Measurements from ENCODE around the gene EPS8L1.
"Not testable (repeated sequence)": the region's sequence is repeated elsewhere in the genome, so short reads cannot be mapped to it uniquely, and the experiment has no call there.

Gene EPS8L1

DNA sequence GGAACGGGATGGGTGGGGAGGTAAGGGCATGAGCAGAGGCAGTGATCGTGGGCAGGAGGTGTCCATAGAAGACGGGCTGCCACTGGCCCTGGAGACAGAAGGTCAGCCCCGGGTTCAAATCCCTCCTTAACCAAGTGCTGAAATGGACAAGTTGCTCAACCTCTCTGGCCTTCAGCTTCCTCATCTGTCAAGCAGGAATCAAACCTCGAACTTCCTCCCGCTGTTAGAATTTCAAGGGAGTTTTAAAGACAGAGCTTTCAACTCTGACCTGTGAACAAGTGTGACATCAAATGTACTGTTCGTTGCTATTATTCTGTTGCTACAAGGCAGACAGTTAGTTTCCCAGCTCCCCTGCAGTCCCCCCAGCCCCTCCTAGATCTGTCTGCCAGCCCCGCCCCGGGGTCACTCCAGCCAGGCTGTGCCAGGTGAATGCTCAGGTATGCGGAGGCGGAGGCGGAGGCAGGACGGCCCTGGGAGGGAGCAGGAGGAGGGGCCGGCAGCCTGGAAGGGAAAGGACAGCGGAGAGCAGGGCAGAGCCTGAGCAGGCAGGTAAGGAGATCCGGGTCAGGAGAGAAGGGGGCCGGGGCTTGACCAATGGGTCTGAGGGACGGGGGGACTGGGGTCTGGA is at the start of gene EPS8L1:
Gene EPS8L1 (plus strand): TSS at position 499 of the 628 bp plus-strand sequence. CDS start 576 bp downstream, outside the sequence.
- no peak for DNase-seq

DNA sequence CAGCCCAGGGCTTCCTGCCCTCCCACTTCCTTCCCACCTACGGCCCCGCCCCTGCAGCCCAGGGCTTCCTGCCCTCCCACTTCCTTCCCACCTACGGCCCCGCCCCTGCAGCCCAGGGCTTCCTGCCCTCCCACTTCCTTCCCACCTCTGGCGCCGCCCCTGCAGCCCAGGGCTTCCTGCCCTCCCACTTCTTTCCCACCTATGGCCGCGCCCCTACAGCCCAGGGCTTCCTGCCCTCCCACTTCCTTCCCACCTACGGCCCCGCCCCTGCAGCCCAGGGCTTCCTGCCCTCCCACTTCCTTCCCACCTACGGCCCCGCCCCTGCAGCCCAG is 48.6 kb upstream of the EPS8L1 start:
- not testable (repeated sequence) for DNase-seq

DNA sequence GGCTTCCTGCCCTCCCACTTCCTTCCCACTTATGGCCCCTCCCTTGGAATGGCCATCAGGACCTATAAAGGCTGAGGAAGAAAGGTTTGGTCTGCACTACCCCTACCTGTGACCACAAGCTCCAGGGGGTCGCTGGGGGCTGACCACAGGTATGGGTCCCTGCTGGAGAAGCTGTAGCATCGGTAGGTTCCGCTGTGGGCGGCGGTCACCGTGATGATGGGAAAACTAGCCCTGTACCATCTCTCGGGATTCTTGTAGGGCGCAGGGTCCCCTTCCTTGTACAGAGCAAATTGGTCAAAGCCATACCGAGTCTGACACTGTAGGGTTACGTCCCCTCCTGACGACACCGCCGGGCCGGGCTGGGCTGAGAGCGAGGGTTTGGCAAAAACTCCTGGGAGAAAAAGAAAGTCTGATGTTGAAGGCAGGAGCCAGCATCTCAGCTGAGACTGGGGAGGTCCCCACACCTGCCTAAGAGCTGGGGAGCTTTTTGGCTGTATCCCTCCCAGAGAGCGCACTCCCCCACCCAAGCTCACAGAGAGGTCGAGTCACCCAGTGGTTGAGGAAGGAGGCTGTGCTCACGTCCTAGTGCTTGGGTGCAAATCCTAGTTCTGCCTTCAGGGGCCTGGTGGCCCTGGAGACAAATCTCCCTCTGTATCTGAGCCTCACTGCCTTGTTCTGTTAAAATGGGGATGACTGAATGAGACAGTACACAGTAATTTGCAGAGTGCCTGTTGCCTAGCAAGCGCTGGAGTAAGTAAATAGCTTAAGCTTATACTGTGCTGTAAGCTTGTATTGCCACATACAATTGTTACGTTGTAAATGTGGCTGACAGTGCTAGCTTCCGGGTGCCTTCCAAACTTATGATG is 48.0 kb upstream of the EPS8L1 start:
- no peak for DNase-seq

DNA sequence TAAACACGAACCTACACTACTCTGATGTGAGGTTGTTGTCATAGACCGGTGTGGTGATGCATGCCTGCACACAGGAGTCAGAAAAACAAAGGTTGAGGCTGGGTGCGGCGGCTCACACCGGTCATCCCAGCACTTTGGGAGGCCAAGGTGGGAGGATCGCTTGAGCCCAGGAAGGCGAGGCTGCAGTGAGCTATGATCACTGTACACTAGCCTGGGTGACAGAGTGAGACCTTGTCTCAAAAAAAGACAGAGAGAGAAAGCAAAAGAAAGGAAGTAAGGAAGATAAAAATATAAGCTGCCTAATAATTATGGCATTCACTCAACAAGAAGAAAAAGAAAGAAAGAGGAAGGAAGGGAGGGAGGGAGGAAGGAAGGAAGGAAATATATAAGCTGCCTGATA is 46.9 kb upstream of the EPS8L1 start:
- DNase-seq = no peak

DNA sequence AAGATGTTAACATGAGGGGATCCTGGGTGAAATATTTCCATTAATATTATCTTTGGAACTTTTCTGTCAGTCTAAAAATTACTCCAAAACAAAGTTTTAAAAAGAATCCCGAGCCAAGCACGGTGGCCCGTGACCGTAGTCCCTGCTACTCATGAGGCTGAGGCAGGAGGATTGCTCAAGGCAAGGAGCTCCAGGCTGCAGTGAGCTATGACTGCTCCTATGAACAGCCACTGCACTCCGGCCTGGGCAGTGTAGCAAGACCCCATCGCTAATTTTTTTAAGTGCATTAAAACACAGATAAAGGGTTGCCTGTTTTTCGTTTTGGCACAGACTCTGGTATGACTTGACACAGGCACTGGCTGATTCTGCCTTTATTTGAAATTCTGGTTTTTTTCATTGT is 44.5 kb upstream of the EPS8L1 start:
- DNase-seq = no peak

DNA sequence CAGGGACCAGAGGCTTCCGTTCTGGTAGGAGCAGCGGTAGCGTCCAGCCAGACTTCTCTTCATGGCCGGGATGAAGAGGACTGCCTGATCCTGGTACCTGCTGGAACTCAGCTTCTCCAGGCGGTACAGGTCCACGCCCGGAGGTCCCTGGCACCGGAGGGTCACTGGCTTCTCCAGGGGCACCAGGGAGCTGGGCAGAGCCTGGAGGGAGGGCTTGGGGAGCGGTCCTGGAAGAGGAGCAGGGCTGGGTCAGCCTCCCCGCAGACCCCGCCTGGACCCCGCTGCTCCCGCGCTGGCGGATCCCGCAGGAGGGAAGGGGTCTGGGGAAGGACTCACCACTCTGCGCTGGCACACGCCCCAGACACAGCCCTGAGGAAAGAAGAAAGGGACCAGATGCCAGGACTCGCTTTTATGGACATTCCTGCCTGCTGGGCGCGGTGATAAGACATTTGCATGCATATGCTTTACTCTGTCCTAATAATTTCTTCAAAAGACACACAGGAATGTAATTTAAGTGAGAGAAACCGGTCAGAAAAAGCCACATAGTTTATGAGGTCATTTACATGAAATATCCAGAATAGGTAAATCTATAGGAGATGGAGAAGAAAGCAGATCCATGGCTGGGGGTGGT is 43.4 kb upstream of the EPS8L1 start:
- no peak for DNase-seq

DNA sequence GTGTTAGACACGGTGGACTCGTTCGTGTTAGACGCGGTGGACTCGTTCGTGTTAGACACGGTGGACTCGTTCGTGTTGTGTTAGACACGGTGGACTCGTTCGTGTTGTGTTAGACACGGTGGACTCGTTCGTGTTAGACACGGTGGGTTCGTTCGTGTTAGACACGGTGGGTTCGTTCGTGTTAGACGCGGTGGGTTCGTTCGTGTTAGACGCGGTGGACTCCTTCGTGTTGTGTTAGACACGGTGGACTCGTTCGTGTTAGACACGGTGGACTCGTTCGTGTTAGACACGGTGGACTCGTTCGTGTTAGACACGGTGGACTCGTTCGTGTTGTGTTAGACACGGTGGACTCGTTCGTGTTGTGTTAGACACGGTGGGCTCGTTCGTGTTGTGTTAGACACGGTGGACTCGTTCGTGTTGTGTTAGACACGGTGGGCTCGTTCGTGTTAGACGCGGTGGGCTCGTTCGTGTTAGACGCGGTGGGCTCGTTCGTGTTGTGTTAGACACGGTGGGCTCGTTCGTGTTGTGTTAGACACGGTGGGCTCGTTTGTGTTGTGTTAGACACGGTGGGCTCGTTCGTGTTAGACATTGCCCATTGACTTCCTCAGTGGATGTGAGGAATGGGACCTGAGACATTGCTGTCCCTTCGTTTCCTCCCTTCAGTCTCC is 42.6 kb upstream of the EPS8L1 start:
- not testable (repeated sequence) for DNase-seq

DNA sequence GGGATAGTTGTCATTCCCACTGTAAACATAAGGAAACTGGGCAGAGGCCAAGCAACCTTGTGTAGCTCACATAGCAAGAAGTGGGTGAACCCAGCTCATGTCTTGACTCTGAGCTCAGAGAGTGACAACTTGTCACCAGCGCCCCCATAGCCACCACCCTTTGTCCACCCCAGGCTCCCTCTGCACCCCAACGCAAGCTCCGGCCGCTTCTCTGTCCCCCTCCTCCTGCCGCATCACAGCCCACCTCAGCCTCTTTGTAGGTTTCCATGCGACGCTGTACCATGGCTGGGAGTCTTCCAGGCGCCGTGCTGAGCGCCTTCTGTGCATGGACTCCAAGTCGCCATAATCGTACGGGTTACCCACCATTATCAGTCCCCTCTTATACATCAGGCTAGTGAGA is 40.9 kb upstream of the EPS8L1 start:
- DNase-seq = no peak

DNA sequence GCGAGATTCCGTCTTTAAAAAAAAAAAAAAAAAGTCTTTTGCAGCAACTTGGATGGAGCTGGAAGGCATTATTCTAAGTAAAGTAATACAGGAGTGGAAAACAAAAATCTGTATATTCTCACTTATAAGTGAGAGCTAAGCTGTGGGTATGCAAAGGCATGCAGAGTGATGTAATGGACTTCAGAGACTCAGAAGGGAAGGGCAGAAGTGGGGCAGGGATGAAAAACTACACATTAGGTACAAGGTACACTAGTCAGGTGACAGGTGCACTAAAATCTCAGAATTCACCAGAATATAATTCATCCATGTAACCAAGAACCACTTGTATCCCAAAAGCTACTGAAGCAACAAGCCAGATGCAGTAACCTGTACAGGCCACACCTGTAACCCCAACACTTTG is 39.6 kb upstream of the EPS8L1 start:
- no peak for DNase-seq

DNA sequence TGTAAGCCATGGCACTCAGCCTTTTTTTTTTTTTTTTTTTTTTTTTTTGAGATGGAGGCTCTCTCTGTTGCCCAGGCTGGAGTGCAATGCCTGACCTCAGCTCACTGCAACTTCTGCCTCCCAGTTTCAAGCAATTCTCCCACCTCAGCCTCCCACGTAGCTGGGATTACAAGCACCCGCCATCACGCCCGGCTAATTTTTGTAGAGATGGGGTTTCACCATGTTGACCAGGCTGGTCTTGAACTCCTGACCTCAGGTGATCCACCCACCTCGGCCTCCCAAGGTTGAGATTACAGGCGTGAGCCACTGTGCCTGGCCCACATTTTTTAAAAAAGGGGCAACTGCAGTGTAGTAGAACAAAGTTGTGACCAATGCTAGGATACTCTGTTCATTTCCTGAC is 38.1 kb upstream of the EPS8L1 start:
- not testable (repeated sequence) for DNase-seq

DNA sequence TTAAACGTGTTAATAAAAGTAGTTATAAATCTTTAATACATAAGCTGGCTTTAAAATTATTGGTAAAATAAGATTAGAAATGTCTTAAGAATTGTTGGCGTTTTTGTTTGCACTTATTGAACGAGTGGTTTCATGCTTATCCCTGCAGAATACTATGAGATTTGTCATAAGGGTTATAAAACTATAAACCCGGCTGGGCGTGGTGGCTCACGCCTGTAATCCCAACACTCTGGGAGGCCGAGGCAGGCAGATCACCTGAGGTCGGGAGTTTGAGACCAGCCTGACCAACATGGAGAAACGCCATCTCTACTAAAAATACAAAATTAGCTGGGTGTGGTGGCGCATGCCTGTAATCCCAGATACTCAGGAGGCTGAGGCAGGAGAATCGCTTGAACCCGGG is 35.0 kb upstream of the EPS8L1 start:
- DNase-seq = not testable (repeated sequence)

DNA sequence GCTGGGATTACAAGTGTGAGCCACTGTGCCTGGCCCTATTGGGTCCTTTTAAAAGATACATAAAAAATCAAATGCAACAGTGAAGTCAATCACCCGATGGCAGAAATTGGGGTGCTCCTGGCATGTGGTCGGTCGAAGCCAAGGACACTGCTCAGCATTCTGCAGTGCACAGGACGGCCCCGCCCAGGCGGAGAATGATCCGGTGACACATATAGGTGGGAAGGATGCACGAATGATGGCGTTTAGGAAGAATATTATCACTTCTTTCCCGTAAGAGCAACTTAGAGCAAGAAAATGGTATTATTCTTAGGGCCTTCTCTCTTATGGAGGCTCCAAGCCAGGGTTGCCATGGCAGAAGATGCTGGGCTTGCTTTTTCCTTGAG is 34.4 kb upstream of the EPS8L1 start:
- no peak for DNase-seq

DNA sequence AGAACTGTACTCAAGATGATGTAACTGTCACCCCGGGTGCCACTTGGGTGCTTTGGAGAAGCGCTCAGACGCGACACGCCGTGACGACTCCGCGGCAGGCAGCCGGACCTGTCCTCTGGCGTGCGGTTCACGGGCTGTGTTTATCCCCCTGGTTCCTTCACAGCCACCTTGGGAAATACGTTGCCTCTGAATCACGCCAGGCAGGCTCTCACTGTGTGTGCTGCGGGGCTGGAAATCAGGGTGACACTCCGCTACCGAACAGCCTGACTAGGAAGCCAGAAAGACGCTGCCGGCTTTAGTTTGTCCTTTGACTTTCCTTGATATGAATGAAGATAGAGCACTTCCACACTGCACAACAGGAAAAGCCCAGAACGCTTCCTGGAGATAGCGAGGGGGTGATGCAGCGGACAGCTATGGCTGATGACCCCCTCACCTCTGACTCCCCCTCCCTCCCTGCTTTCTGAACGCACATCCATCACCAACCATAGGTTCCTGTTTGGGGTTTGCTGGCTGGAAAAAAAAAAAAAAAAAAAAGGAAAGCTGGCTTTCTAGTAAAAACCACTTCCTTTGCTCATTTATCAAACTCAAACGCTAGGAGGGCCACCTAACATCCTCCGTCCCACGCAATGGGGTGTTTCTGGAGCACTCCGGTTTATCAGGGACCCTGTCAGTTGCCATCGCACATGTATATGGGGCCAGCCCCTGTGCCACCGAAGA is 33.9 kb upstream of the EPS8L1 start:
- no peak for DNase-seq

DNA sequence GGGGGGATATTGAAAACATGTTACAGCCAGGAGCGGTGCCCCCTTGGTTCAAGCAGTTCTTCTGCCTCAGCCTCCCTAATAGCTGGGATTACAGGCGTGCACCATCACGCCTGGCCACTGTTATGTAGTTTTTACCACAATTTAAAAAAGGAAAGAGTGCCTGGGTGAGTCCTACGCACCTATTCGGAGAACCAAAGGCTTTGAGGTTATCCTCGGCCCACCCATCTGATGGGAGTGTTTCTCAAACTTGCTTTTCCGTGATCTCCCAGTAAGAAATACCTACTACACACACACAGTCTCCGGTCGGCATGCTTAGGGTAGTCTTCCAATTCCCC is 33.4 kb upstream of the EPS8L1 start:
- no peak for DNase-seq

DNA sequence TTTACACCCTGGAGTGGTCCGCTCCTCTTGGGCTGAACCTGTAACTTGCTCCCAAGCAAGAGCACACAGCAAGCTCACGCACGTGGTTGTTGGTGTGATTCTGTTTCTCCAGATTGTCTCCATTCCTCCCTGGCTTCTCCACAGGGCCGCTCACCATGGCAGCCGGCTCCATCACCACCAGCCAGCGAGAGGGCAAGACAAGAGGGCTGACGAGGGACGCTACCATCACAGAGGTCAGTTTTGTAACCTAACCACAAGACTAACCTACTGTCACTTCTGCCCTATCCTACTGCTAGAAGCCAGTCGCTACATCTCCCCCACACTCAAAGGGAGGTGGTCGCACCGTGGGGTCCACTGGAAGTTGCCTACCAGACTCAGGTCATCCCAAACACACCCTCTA is 33.0 kb upstream of the EPS8L1 start:
- DNase-seq = no peak

DNA sequence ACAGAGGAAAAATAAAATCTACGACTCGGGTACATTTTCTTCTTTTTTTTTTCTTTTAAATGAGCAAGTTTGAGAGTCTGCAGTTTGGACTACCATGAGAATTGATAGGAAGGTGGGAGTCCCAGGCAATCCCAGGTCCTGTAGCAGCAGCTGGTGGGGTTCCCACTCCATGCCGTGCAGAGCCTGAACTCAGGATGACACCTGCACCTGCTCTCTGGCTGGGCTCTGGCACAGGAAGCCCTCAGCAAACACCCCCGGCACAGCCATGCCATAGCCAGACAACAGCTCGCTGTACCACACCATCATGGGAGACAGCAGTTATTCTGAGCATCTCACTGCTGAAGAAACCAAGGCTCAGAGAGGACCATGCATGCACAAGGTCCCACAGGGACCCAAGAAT is 31.4 kb upstream of the EPS8L1 start:
- no peak for DNase-seq

DNA sequence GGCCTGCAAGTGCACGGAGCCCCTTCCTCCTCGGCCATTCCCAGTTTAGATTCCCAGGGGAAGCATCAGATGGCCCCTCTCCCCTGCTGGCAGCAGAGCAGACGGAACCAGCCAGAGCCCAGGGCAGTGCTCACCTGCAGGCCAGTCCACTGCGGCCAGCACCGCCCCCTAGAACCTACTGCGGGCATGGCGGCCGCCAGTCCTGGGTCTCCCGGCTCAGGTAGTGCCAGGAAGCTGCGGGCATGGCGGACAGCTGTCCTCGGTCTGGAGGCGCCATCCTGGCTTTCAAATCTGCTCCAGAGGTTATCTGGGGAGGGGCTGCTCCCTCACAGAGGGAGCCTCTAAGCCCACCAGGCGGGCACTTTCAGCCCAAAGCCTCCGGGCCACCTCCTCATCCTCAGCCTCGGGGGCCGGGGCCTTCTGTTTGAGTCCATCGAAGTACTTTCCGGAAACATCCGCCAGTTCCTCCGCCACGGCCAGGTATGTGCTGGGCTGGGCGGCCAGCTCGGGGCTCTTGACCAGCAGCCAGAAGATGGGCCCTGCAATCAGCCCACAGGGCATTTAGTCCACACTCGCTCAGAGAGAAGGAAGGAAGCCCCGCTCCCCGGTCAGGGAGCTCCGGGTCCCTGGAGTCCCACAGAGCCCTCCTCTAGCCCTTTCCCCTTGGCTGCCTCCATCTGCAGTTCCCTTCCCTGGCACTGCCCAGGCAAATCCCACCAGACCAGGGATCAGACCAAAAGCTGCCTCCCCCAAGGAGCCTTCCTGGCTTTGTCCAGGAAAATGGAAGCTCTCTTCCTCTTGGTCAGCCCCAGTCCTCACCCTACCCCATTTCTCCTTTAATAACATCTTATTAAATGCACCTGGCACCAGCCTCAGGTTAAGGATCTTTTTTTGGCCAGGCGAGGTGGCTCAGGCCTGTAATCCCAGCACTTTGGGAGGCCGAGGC is 30.6 kb upstream of the EPS8L1 start:
- DNase-seq = no peak

DNA sequence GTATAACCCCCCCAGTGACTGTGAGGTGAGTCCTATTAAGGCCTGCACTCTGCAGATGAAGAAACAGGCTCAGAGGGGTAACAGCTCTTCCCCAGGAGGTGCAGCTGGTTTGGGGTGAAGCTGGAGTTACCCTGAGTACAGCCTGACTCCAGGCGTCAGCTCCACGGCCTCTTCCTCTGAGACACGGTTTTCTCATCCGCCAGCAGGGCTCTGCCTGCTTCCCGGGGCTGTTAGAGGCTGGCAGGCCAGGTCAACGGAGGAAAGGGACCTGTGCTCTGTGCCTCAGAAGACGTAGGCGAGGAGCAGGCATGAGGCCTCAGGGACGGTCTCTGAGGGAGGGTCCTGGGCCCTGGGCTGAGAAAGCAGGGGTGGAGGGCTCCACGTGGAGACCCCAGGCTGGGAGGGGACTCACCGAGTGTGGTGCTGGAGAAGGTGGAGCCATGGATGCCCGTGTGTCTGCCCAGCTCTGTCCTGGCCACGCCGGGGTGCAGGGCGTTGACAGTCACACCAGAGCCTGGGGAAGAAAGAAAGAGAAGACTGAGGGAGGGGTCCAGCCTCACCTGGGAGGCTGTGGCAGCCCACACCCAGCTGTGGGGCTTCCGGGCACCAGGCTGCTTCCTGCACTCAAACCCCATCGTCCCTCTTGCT is 28.6 kb upstream of the EPS8L1 start:
- no peak for DNase-seq

DNA sequence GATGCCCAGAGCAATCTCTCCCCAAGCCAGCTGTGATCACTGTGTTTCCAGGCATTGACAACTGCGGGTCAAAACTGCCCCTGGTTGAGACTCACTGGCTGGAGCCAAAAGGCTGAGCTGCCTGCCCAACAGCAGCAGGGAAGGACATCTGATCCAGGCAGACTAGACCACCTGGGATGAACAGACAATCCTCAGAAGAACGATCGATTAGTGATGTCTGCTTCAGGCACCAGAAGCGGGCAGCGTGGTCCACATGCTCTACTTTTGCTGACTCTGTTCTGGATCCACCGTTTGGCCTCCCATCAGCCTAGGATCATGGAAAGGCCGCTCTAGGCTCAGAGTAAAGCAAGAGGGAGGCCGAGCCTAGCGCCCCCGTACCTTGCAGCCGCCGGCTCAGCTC is 27.7 kb upstream of the EPS8L1 start:
- DNase-seq = no peak

DNA sequence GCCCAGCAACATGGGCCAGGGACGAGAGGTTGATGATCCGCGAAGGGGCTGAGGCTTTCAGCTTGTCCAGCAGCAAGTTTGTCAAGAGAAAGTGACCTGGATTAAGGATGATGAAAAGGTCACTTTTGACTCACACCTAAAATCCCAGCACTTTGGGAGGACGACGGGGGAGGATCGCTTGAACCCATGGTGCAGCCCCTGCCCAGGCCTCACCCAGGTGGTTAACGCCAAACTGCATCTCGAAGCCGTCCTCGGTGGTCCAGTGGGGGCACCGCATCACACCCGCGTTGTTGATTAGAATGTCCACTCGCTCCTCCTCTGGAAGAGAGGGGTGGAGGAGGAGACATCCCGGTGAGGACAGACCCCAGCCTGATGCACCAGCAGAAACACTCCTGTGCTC is 27.2 kb upstream of the EPS8L1 start:
- no peak for DNase-seq

DNA sequence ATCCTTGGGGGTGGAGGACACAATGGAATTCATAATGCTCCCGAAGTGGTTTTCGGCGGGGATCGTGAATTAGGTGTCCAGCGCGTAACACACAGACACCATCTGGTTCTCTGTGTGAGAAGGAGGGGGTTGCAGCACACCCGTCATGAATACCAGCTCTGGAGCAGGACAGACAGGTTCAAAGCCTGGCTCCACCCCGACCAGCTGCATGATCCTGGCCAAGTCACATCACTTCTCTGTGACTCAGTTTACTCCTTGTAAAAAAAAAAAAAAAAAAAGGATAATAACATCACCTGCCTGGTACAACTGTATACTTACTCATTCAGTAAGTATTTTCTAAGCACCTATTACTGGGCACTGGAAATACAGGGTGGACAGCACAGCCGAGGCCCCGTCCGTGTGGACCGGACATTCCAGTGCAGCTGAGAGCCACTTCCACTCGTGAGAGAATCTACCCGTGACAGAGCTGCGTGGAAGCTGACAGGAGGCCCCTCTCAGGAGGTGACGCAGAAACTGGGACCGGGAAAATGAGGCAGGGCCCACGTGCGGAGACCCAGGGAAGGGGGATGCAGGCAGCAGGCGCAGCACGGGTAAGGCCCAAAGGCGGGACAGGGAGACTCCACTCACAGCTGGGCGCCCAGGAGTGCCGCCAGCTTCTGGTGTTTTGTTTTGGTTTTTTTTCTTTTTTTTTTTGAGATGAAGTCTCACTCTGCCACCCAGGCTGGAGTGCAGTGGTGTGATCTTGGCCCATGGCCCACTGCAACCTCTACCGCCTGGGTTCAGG is 24.7 kb upstream of the EPS8L1 start:
- DNase-seq = no peak

Measured in CD4-positive, alpha-beta T cell treated with Interleukin-15 for 1 hour (primary cell).